ENCODE data around the gene TBC1D7. TPM values are rescaled to one million over a fixed set of nuclear protein-coding genes. Genes with fewer than 3 reads are reported as not detected.

Gene TBC1D7
- 22.8 and 23.0 TPM in 2 replicates for total RNA-seq (2014; rRNA removed; shearing (Covaris generic))
- polyA plus RNA-seq (2014; cell fraction: nucleus; rRNA removed) = 9.4 and 9.7 TPM in 2 replicates

- DNase-seq (ENCODE audit: extremely low read depth, low read depth) = peak; percentile 76
Measured at GRCh38 chr6:13328076-13328874, at the start of gene TBC1D7. Gene TBC1D7 (minus strand): TSS chr6:13328537. CDS start chr6:13326898, 1,639 bp downstream.

DNA sequence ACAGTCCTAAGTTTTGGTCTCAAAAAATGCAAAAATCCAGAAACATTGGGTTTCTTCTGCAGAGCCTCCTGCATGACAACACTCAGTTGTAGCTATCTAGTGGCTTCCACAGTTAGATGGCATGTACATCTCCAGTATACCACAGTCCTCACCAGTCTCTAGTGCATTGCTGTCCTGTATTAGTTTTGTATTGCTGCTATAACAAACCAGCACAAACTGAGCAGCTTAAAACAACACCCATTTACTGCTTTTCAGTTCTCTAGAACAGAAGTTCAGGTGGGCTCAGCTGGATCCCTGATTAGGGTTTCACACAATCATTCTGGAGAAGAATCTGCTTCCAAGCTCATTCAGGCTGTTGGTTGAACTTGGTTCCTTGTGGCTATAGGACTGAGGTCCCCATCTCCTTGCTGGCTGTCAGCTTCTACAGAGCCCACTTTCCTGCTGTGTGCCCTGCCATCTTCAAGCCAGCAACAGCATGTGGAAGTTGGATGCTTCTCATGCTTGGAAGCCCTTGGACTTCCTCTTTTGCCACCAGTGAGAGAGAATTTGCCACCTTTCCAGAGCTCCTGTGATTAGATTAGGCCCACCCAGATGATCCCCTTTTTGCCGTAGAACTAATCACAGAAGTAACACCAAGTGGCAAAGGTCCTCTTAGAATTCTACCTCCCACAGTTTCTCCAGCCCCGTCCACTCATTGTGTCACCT, 48.9 kb upstream of the TBC1D7 start:
- DNase-seq (ENCODE audit: extremely low read depth, low read depth) = no peak

DNA sequence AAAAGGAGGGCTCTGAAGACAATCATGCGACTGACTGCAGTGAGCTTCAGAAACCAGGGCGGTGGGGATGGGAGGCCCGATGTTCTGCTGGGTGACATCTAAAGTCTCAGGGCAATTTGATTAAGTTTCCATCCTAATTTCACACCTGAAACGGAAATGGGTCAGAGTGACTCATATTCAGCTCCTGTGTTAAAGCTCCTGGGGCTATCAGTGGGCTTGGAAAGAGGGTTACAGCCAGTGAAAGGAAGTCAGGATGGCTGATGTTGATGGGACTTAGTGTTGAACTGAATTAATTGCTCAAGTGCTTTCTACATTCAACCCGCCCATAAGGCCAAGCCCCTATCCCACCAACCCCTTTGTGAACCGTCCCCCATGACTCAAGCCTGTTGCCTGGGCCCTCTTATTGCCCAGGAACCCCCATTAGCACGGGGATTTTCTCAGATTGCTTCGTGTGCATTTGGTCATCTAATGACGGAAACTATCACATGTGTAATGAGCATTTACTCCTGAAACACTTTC, 47.1 kb upstream of the TBC1D7 start:
- DNase-seq (ENCODE audit: extremely low read depth, low read depth) = no peak

- DNase-seq (ENCODE audit: extremely low read depth, low read depth) = no peak
Measured at GRCh38 chr6:13373919-13374318, 45.6 kb upstream of the TBC1D7 start.

DNA sequence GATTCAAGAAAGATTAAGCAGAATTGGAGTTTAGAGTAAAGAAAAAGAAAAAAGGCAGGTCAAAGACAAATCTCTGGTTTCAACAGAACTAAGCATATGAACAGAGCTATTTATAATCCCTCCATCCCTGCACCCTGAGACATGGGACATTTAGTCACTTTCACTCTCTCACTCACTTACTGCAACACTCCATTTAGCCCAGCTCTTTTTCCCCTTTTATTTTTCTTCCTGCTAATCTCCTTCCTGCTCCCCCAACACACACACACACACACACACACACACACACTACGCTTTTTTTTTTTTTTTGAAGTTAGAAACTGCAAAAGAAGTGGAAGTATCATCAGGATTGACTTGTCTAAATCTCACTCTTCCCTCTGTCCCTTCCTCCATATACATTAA, 45.1 kb upstream of the TBC1D7 start:
- DNase-seq (ENCODE audit: extremely low read depth, low read depth) = no peak

DNA sequence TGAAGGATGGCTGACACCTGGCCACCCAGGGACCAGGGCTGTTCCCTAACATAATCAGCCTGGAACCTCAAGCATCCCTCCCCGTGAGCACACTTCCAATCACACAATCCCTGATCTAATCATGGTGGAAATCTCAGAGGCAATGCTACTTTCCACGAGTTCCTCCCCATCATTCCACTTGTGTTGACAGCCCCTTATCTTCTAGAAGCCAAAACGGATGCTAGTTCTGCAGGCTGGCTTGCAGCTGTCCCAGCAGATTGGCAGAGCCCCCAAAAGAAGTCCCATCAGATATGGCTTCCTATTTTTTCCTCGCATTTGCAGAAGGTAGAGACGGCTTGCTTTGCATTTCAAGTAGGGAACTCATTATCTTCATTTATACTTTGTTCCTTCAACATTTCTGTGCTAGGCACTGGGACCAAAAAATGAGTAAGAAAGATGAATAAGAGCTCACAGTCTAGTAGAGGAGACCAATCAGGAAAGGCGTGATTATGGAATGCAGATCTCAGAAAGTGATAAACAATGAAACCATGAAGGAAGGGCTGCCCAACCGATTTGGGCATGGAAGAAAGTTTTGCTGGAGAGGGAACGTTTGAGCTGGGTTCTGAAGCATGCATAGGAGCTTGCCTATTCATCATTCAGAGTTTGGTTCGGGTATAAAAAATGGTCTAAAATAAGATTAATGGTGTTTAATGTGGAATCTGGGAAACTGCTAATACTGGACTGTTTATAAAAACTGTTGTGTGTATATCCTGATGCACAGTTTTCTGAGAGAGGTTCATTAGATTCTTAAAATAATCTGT, 44.6 kb upstream of the TBC1D7 start:
- no peak for DNase-seq (ENCODE audit: extremely low read depth, low read depth)

GRCh38 chr6:13372076-13372475, 43.7 kb upstream of the TBC1D7 start:
- DNase-seq (ENCODE audit: extremely low read depth, low read depth) = no peak

- no peak for DNase-seq (ENCODE audit: extremely low read depth, low read depth)
Measured at GRCh38 chr6:13371421-13372072, 43.2 kb upstream of the TBC1D7 start.

DNA sequence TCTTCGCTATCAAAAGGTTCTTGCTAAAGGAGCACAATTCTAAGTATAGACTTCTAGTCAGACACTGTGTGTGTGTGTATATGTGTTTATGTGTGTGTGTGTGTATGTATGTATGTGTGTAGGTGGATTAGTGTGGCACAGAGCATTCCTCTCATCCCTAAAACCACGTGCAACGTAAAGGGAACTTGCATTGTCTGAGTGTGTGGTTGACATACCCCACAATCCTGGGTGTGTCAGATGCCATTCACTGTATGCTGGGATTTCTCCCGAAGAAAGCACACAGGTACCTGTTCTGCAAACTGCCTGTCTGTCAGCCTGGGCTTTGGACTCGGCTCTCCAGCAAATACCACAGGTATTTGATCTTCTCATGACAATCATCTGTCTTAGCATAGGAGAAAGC, 42.3 kb upstream of the TBC1D7 start:
- no peak for DNase-seq (ENCODE audit: extremely low read depth, low read depth)

GRCh38 chr6:13369591-13369990, 41.3 kb upstream of the TBC1D7 start:
- DNase-seq (ENCODE audit: extremely low read depth, low read depth) = no peak

DNA sequence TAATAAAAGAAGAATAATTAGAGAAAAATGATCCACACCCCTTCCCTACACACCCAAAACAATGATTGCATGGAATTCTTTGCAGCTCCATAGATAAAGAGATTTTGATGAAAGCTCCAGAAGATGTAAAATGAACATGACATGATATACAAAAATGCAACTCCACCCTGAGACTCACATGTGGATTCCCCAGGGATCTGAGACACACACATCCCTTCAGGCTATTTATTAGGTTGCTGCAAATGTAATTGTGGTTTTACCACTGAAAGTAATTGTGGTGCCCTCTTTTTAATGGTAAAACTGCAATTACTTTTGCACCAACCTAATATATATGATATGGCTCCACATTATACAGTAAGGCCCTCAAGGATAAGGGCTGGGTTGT, 40.4 kb upstream of the TBC1D7 start:
- DNase-seq (ENCODE audit: extremely low read depth, low read depth) = no peak

GRCh38 chr6:13368079-13368730, 39.9 kb upstream of the TBC1D7 start:
- no peak for DNase-seq (ENCODE audit: extremely low read depth, low read depth)

DNA sequence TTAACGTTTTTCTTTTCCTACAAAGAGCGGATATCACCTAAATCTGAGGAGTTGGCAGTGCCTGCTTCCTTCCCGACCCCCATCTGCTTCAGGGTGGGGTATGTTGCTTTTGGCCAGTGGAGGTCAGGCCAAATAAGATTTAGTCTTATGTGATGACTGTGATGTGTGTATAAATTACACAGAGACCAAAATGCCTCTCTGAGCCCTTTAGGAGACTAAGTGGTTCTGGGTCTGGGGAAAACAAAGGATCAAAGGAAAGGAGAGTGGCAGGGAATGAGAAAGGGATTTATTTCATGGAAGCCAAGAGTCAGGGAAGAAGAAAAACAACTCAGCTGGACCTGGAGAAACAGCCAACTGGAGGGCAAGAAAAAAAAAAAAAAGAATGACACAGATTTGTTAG, 39.1 kb upstream of the TBC1D7 start:
- no peak for DNase-seq (ENCODE audit: extremely low read depth, low read depth)

- DNase-seq (ENCODE audit: extremely low read depth, low read depth) = no peak
Measured at GRCh38 chr6:13365320-13365719, 37.0 kb upstream of the TBC1D7 start.

DNA sequence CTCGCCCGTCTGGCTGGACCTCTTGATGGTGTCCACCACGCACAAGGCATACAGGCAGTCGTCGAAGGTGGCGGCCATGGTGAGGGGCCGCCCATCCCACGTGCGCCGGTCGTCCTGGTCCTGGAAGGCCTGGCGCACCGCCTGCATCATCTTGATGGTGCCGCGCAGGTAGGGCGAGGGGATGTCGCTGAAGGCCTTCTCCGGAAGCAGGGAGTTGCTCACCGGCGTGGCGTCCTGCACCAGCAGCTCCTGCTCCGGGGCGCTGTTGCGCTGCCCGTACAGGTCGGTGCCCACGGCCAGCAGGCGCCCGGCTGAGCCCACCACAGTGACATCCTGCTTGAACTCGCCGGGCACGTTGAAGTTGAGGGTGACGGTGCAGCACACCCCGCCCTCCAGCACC, 36.5 kb upstream of the TBC1D7 start:
- DNase-seq (ENCODE audit: extremely low read depth, low read depth) = no peak

DNA sequence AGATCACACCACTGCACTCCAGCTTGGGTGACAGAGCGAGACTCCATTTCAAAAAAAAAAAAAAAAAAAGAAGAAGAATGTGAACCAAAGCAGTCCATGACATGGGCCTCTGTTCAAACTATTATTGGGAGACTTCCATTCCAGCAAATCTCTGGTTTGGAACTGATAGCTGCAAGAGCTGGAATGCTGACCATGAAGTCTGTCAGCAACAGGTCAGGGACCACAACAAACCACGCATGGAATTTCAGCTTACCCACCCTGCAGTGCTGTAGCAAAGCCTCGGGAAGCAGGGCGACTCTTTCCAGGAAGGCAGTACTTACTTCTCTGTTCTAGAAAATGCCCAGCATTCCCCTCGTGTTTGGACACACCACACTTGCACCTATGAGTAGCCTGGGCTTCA, 34.1 kb upstream of the TBC1D7 start:
- DNase-seq (ENCODE audit: extremely low read depth, low read depth) = no peak

DNA sequence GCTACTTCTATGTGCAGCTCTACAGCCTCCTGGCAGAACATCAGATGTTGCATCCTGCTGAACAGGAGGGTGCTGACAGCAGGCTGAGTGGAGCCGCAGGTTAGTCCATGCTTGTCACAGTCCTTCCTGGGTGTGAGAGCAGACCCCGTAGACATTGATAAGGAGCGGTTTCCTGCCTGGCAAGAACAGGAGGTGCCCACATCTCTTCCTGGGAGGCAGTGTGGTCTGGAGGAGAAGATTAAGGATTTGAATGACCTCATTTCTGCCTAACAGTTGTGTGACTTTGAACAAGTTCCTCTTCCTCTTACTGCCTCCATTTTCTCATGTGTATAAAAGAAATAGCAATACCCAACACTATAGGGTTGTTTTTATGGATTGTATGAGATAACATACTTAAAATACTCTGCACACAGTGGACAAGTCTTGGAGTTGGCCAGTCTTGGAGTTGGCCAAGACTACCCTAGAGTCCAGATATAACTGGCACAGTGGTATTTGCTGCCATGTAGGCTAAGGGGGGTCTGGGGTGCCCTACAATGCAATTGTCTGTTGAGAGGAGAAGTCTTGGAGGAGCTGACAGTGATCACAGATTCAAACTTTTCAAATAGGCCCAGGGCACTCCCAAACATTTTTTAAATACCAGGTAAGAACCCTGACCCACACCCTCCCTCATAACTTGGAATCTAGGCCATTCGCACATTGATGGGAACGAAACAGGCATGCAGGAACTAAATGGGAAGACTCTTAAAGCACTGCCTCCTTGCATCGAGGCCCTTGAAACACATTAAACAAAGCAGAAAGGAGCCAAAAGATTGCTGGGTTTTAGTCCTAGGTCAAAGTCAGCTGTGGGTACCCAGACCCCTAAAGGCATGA, 32.6 kb upstream of the TBC1D7 start:
- DNase-seq (ENCODE audit: extremely low read depth, low read depth) = no peak

DNA sequence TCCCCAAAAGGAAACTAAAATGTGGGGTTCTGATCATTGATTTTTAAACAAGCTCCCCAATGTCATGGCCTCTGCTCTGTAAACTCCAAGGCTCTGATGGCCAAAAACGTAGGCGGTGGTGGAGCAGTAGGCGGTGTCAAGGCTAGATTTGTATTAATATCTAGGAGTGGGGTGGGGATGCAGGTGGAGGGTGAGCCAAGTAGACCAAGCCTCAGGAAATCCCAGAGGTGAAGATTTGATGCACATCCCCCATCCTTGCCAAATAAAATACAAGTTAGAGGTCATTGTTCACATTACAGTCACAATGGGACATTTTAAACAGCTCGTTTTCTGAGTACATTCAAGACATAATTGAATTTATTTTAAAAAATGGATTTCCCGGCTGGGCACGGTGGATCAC, 30.9 kb upstream of the TBC1D7 start:
- DNase-seq (ENCODE audit: extremely low read depth, low read depth) = no peak

- DNase-seq (ENCODE audit: extremely low read depth, low read depth) = no peak
Measured at GRCh38 chr6:13358511-13358910, 30.2 kb upstream of the TBC1D7 start.
